Naive thymus-derived CD4-positive, alpha-beta T cell (primary cell): ENCODE results near the gene IL17RC. TPM values are rescaled to one million over a fixed set of nuclear protein-coding genes. Genes with fewer than 3 reads are reported as not detected.

Experiments
- ATAC-seq: fragments of 150-1000 bp; cut with Tn5 transposase; 2 replicates; pipeline ENCODE4 v1.10.0; 2021; ENCODE audit warnings: mild to moderate bottlenecking, moderate library complexity
- CTCF ChIA-PET: fragments of 350-600 bp; sonication (Branson Sonifier 250); formaldehyde crosslinking; loops from one replicate; lab custom pipeline; 2021; ENCODE audit warnings: antibody characterized with exemption; lab: Charles Lee
- POLR2A ChIA-PET: fragments of 350-600 bp; sonication (Branson Sonifier 250); formaldehyde crosslinking; loops from one replicate; lab custom pipeline; 2021; ENCODE audit warnings: antibody characterized with exemption, inconsistent platforms; lab: Charles Lee
- DNase-seq, 9 donors: peaks; one replicate each; pipeline versions ENCODE4 v3.0.0 to v3.0.0-alpha.2; 2020 to 2022; ENCODE audit warnings: mixed read lengths in 1 of 9
- H3K27ac ChIP-seq: one replicate; pipeline ENCODE4 v1.7.0; 2013; ENCODE audit warnings: mild to moderate bottlenecking, low read depth, low read length, moderate library complexity
- H3K27me3 ChIP-seq, 2 donors: one replicate each; pipeline ENCODE4 v1.7.0; 2013; ENCODE audit warnings: low read length in 2 of 2, mild to moderate bottlenecking in 2 of 2, moderate library complexity in 2 of 2; ENCODE audit not compliant: control insufficient read depth in 2 of 2, insufficient read depth in 2 of 2
- H3K36me3 ChIP-seq, 3 experiments: 1 replicate in 2 of 3; 2 replicates in 1 of 3; pipeline ENCODE4 v1.7.0; 2013; ENCODE audit warnings: low read length in 3 of 3, mild to moderate bottlenecking in 3 of 3, moderate library complexity in 1 of 3; ENCODE audit not compliant: insufficient read depth in 3 of 3, control insufficient read depth in 2 of 3
- H3K4me1 ChIP-seq, 2 donors: one replicate each; pipeline ENCODE4 v1.7.0; 2013; ENCODE audit warnings: low read length in 2 of 2, mild to moderate bottlenecking in 2 of 2, moderate library complexity in 1 of 2; ENCODE audit not compliant: control insufficient read depth in 2 of 2, insufficient read depth in 2 of 2
- H3K4me3 ChIP-seq: 2 replicates; pipeline ENCODE4 v1.7.0; 2013; ENCODE audit warnings: mild to moderate bottlenecking, low read length
- H3K9me3 ChIP-seq, 3 experiments: 1 replicate in 2 of 3; 2 replicates in 1 of 3; pipeline ENCODE4 v1.7.0; 2013; ENCODE audit warnings: low read length in 3 of 3; ENCODE audit not compliant: control insufficient read depth in 2 of 3
- H3K27ac Mint-ChIP-seq, 9 donors: one replicate each; pipeline ENCODE4 v1.8.0; 2020 to 2022; ENCODE audit warnings: mixed read lengths in 9 of 9, mild to moderate bottlenecking in 8 of 9, moderate library complexity in 5 of 9, inconsistent platforms in 2 of 9
- H3K27me3 Mint-ChIP-seq, 5 donors: one replicate each; pipeline ENCODE4 v1.8.0; 2021 to 2022; ENCODE audit warnings: mixed read lengths in 5 of 5, mild to moderate bottlenecking in 1 of 5
- H3K36me3 Mint-ChIP-seq, 5 donors: one replicate each; pipeline ENCODE4 v1.8.0; 2020 to 2022; ENCODE audit warnings: mixed read lengths in 5 of 5, mild to moderate bottlenecking in 3 of 5, inconsistent platforms in 1 of 5
- H3K4me1 Mint-ChIP-seq, 7 donors: one replicate each; pipeline ENCODE4 v1.8.0; 2020 to 2022; ENCODE audit warnings: mixed read lengths in 7 of 7, mild to moderate bottlenecking in 3 of 7, inconsistent platforms in 1 of 7
- H3K4me3 Mint-ChIP-seq, 10 donors: one replicate each; pipeline ENCODE4 v1.8.0; 2020 to 2022; ENCODE audit warnings: mild to moderate bottlenecking in 10 of 10, mixed read lengths in 10 of 10, moderate library complexity in 6 of 10, inconsistent platforms in 2 of 10
- H3K9me3 Mint-ChIP-seq, 11 donors: one replicate each; pipeline ENCODE4 v1.8.0; 2020 to 2022; ENCODE audit warnings: mixed read lengths in 11 of 11, mild to moderate bottlenecking in 4 of 11, inconsistent platforms in 1 of 11, moderate library complexity in 1 of 11
- intact Hi-C, 2 donors: fragments of 100-400 bp; cut with micrococcal nuclease; formaldehyde crosslinking; loops; one replicate each; pipeline ENCODE4 v1.15.1; 2023
- polyA plus RNA-seq, 2 donors: library from polyadenylated mRNA; unstranded; fragments of 300-500 nt; fragmentation: Illumina TruSeq; gene quantifications; one replicate each; pipeline ENCODE4 v1.2.3, GENCODE V29; 2021
- total RNA-seq, 6 experiments: library from RNA in 5 of 6; stranded (reverse) in 5 of 6; gene quantifications; 1 replicate in 5 of 6; 2 replicates in 1 of 6; pipeline ENCODE4 v1.2.3 and lab custom pipeline; 2021 to 2026

The IL17RC gene
- total and polyA plus RNA-seq, 7 experiments from 2014 or later = 0.70 to 11.9 (median 1.7) TPM

GRCh38 chr3:9970020-9970652, 53.2 kb downstream of the IL17RC start:
- H3K4me3 ChIP-seq = no peak overlapping the region
- POLR2A ChIA-PET = interaction anchor here (1.0 kb wide), 1 partner anchor 37 kb away, joined by 3 read pairs; the partner anchor contains the start of gene CRELD1
- ATAC-seq (no peak), DNase-seq (no peak)
- H3K9me3 ChIP-seq = no peaks in the 10 kb centered on the region
- H3K27ac ChIP-seq = no peak overlapping the region
- Mint-ChIP-seq H3K27ac (no peak overlapping the region), H3K27me3 (no peaks in the 10 kb centered on the region), H3K4me3 (no peak overlapping the region), H3K36me3 (peaks cover 8 to 57% (median 25%) of the 10 kb centered on the region in 5 donors), H3K4me1 (no peaks in the 10 kb centered on the region), H3K9me3 (no peaks in the 10 kb centered on the region)
- intact Hi-C loops = no loop called here
- peaks cover 15 to 75% (median 19%) of the 10 kb centered on the region in 3 experiments for H3K36me3 ChIP-seq
- no peaks in the 10 kb centered on the region for H3K27me3 ChIP-seq
- CTCF ChIA-PET = interaction anchor here (0.8 kb wide), 1 partner anchor 21 kb away, joined by 3 read pairs; no protein-coding TSS in a partner anchor
- no peaks in the 10 kb centered on the region for H3K4me1 ChIP-seq

- intact Hi-C loops = no loop called here
- H3K9me3 ChIP-seq = no peaks in the 10 kb centered on the region
- Mint-ChIP-seq H3K27ac (peak overlapping the region in 2 of 9 donors; percentile 50), H3K27me3 (no peaks in the 10 kb centered on the region), H3K4me1 (peaks cover 6 to 22% (median 7%) of the 10 kb centered on the region in 7 donors), H3K4me3 (no peak overlapping the region), H3K36me3 (peaks cover 13 to 34% (median 20%) of the 10 kb centered on the region in 5 donors), H3K9me3 (no peaks in the 10 kb centered on the region)
- H3K36me3 ChIP-seq = peaks cover 4 to 64% (median 10%) of the 10 kb centered on the region in 3 experiments
- no peaks in the 10 kb centered on the region for H3K4me1 ChIP-seq
- DNase-seq (no peak), ATAC-seq (peak; percentile 90)
- ChIA-PET POLR2A (interaction anchor here (2.2 kb wide), 1 partner anchor 9 kb away, joined by 7 read pairs; the partner anchor contains the start of gene EMC3), CTCF (no interaction called here)
- no peak overlapping the region for H3K27ac ChIP-seq
- H3K27me3 ChIP-seq = no peaks in the 10 kb centered on the region
- no peak overlapping the region for H3K4me3 ChIP-seq
These were observed 60.1 kb downstream of the IL17RC start for GRCh38 chr3:9976721-9977709.

- Mint-ChIP-seq H3K4me3 (no peak overlapping the region), H3K9me3 (no peaks in the 10 kb centered on the region), H3K36me3 (peaks cover 11 to 28% (median 15%) of the 10 kb centered on the region in 5 donors), H3K27ac (peak overlapping the region in 1 of 9 donors; percentile 62), H3K4me1 (peaks cover 6 to 28% (median 17%) of the 10 kb centered on the region in 7 donors), H3K27me3 (no peaks in the 10 kb centered on the region)
- ChIA-PET CTCF (no interaction called here), POLR2A (interaction anchor here (0.6 kb wide), 2 partner anchors 14 to 68 kb away, joined by 3 to 4 read pairs; no protein-coding TSS in a partner anchor)
- Histone ChIP-seq H3K4me1 (no peaks in the 10 kb centered on the region), H3K27me3 (no peaks in the 10 kb centered on the region), H3K9me3 (no peaks in the 10 kb centered on the region), H3K4me3 (no peak overlapping the region), H3K27ac (no peak overlapping the region), H3K36me3 (peaks cover 4 to 48% (median 4%) of the 10 kb centered on the region in 3 experiments)
- no peak for DNase-seq
- ATAC-seq = no peak
- intact Hi-C loops = no loop called here
These were observed 61.9 kb downstream of the IL17RC start for GRCh38 chr3:9978710-9979305.

- no peaks in the 10 kb centered on the region for H3K9me3 ChIP-seq
- ATAC-seq = no peak
- POLR2A ChIA-PET = no interaction called here
- CTCF ChIA-PET = interaction anchor here (0.6 to 0.7 kb wide), 2 partner anchors 106 to 306 kb away, joined by 3 to 4 read pairs; no protein-coding TSS in a partner anchor
- Mint-ChIP-seq H3K4me1 (peaks cover 6 to 28% (median 23%) of the 10 kb centered on the region in 7 donors), H3K36me3 (peaks cover 8 to 24% (median 11%) of the 10 kb centered on the region in 5 donors), H3K27ac (no peak overlapping the region), H3K4me3 (no peak overlapping the region), H3K27me3 (no peaks in the 10 kb centered on the region), H3K9me3 (no peaks in the 10 kb centered on the region)
- H3K4me3 ChIP-seq = no peak overlapping the region
- no peak for DNase-seq
- H3K4me1 ChIP-seq = peaks cover 0 to 3% of the 10 kb centered on the region in 2 donors
- H3K36me3 ChIP-seq = peaks cover 0 to 37% (median 4%) of the 10 kb centered on the region in 3 experiments
- no peak overlapping the region for H3K27ac ChIP-seq
- intact Hi-C loops = no loop called here
- no peaks in the 10 kb centered on the region for H3K27me3 ChIP-seq
These were observed 63.4 kb downstream of the IL17RC start for GRCh38 chr3:9980251-9980650.

Other genes starting within 250 kb of the IL17RC start
- 1 to 10 TPM in 1 of 5 experiments, under 1 TPM in 2, not detected in 2; 0.16 to 1.2 (median 0.35) TPM for gene CPNE9, start 213.3 kb upstream of the IL17RC start, total RNA-seq
- gene CPNE9, start 213.3 kb upstream of the IL17RC start, polyA plus RNA-seq = under 1 TPM in 1 of 2 donors, not detected in 1; 0.67 TPM
- gene BRPF1, start 185.4 kb upstream of the IL17RC start, total RNA-seq = 10 to 100 TPM; 32.0 to 42.4 (median 39.5) TPM
- gene BRPF1, start 185.4 kb upstream of the IL17RC start, polyA plus RNA-seq = 10 to 100 TPM in 1 of 2 donors, 1 to 10 TPM in 1; 9.2 to 24.6 TPM
- 10 to 100 TPM; 18.8 to 42.9 (median 31.6) TPM for gene OGG1, start 167.1 kb upstream of the IL17RC start, total RNA-seq
- 10 to 100 TPM; 18.4 to 26.8 TPM for gene OGG1, start 167.1 kb upstream of the IL17RC start, polyA plus RNA-seq
- gene CAMK1, start 147.2 kb upstream of the IL17RC start, total RNA-seq = 10 to 100 TPM in 2 of 5 experiments, 1 to 10 TPM in 3; 2.1 to 36.3 (median 2.5) TPM
- gene CAMK1, start 147.2 kb upstream of the IL17RC start, polyA plus RNA-seq = 1 to 10 TPM in 1 of 2 donors, under 1 TPM in 1; 0.85 to 2.1 TPM
- 10 to 100 TPM; 31.6 to 67.4 (median 36.8) TPM for gene TADA3, start 124.6 kb upstream of the IL17RC start, total RNA-seq
- 10 to 100 TPM; 44.3 to 69.5 TPM for gene TADA3, start 124.6 kb upstream of the IL17RC start, polyA plus RNA-seq
- 100 to 1,000 TPM; 128 to 273 (median 129) TPM for gene ARPC4, start 124.0 kb upstream of the IL17RC start, total RNA-seq
- 100 to 1,000 TPM; 205 to 212 TPM for gene ARPC4, start 124.0 kb upstream of the IL17RC start, polyA plus RNA-seq
- 100 to 1,000 TPM in 1 of 5 experiments, 10 to 100 TPM in 4; 54.9 to 106 (median 68.0) TPM for gene TTLL3, start 106.8 kb upstream of the IL17RC start, total RNA-seq
- 1 to 10 TPM; 2.5 to 3.3 TPM for gene TTLL3, start 106.8 kb upstream of the IL17RC start, polyA plus RNA-seq
- gene RPUSD3, start 73.1 kb upstream of the IL17RC start, total RNA-seq = 10 to 100 TPM; 17.7 to 61.2 (median 58.0) TPM
- gene RPUSD3, start 73.1 kb upstream of the IL17RC start, polyA plus RNA-seq = 10 to 100 TPM; 67.3 to 72.6 TPM
- gene CIDEC, start 36.8 kb upstream of the IL17RC start, total RNA-seq = not detected
- gene CIDEC, start 36.8 kb upstream of the IL17RC start, polyA plus RNA-seq = not detected
- gene JAGN1, start 26.5 kb upstream of the IL17RC start, total RNA-seq = 10 to 100 TPM; 16.0 to 34.5 (median 28.1) TPM
- 10 to 100 TPM; 44.8 to 54.5 TPM for gene JAGN1, start 26.5 kb upstream of the IL17RC start, polyA plus RNA-seq
- gene IL17RE, start 14.2 kb upstream of the IL17RC start, total RNA-seq = 1 to 10 TPM in 2 of 5 experiments, under 1 TPM in 3; 0.19 to 2.2 (median 0.38) TPM
- not detected for gene IL17RE, start 14.2 kb upstream of the IL17RC start, polyA plus RNA-seq
- 10 to 100 TPM; 21.0 to 64.9 (median 29.6) TPM for gene CRELD1, start 16.7 kb downstream of the IL17RC start, total RNA-seq
- 10 to 100 TPM; 30.1 to 31.0 TPM for gene CRELD1, start 16.7 kb downstream of the IL17RC start, polyA plus RNA-seq
- 10 to 100 TPM in 2 of 5 experiments, 1 to 10 TPM in 3; 5.1 to 10.8 (median 8.8) TPM for gene PRRT3, start 35.3 kb downstream of the IL17RC start, total RNA-seq
- 1 to 10 TPM; 5.4 to 6.4 TPM for gene PRRT3, start 35.3 kb downstream of the IL17RC start, polyA plus RNA-seq
- gene EMC3, start 69.7 kb downstream of the IL17RC start, total RNA-seq = 10 to 100 TPM; 33.2 to 55.6 (median 38.9) TPM
- 10 to 100 TPM; 38.3 to 55.0 TPM for gene EMC3, start 69.7 kb downstream of the IL17RC start, polyA plus RNA-seq
- 10 to 100 TPM; 18.3 to 41.5 (median 34.1) TPM for gene FANCD2, start 109.3 kb downstream of the IL17RC start, total RNA-seq
- 1 to 10 TPM; 3.3 to 5.1 TPM for gene FANCD2, start 109.3 kb downstream of the IL17RC start, polyA plus RNA-seq
- not detected for gene FANCD2OS, start 191.2 kb downstream of the IL17RC start, total RNA-seq
- gene FANCD2OS, start 191.2 kb downstream of the IL17RC start, polyA plus RNA-seq = not detected
- gene BRK1, start 198.6 kb downstream of the IL17RC start, total RNA-seq = 100 to 1,000 TPM in 1 of 5 experiments, 10 to 100 TPM in 4; 40.9 to 117 (median 65.8) TPM
- gene BRK1, start 198.6 kb downstream of the IL17RC start, polyA plus RNA-seq = 100 to 1,000 TPM; 212 to 256 TPM
- gene VHL, start 224.7 kb downstream of the IL17RC start, total RNA-seq = 10 to 100 TPM; 56.8 to 77.0 (median 67.0) TPM
- gene VHL, start 224.7 kb downstream of the IL17RC start, polyA plus RNA-seq = 10 to 100 TPM; 16.7 to 34.6 TPM
- gene IRAK2, start 247.8 kb downstream of the IL17RC start, total RNA-seq = 1 to 10 TPM; 1.5 to 4.8 (median 2.3) TPM
- 1 to 10 TPM; 2.3 to 3.8 TPM for gene IRAK2, start 247.8 kb downstream of the IL17RC start, polyA plus RNA-seq